Measurements from ENCODE around the gene PHOX2A. TPM values are rescaled to one million over a fixed set of nuclear protein-coding genes. Genes with fewer than 3 reads are reported as not detected.

PHOX2A gene
- total and polyA plus RNA-seq, 3 donors from 2014 or later = 1.3 to 2.0 (median 1.6) TPM

DNA sequence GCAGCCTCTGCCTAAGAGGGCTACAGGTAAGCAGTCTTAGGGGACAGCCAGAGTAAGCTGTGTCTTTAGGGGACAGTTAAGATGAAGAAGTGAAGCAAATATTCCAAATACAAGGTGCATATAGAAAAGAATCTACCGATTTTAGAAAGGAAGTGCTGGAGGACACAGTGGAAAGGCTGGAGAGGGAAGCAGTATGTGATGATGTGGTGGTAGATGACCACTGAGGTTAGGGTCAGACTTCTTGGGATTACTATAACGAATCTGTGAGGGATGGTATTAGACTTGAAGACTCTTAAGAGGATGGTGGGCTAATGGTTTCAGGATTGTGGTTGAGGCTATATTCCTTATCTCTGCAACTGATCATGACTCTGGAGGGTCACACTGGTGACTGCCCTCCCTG, 40.0 kb upstream of the PHOX2A start:
- Histone ChIP-seq H3K36me3 (ENCODE audit: low read depth, missing control alignments) (no peaks in the 10 kb centered on the region), H3K9me3 (no peaks in the 10 kb centered on the region), H3K27me3 (no peaks in the 10 kb centered on the region), H3K27ac (no peak overlapping the region), H3K4me3 (no peak overlapping the region), H3K4me1 (no peaks in the 10 kb centered on the region)
- WGBS, 2 donors = 72 to 83% methylated on average over 2 of the region's 2 CpGs
- DNase-seq = no peak
- TF ChIP-seq POLR2A (IDR thresholded peaks at IDR 0.05) = no peak
- TF ChIP-seq, protein P1, sequence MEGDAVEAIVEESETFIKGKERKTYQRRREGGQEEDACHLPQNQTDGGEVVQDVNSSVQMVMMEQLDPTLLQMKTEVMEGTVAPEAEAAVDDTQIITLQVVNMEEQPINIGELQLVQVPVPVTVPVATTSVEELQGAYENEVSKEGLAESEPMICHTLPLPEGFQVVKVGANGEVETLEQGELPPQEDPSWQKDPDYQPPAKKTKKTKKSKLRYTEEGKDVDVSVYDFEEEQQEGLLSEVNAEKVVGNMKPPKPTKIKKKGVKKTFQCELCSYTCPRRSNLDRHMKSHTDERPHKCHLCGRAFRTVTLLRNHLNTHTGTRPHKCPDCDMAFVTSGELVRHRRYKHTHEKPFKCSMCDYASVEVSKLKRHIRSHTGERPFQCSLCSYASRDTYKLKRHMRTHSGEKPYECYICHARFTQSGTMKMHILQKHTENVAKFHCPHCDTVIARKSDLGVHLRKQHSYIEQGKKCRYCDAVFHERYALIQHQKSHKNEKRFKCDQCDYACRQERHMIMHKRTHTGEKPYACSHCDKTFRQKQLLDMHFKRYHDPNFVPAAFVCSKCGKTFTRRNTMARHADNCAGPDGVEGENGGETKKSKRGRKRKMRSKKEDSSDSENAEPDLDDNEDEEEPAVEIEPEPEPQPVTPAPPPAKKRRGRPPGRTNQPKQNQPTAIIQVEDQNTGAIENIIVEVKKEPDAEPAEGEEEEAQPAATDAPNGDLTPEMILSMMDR (IDR thresholded peaks at IDR 0.05) = no peak
- intact Hi-C loops (cut with DNase I; ENCODE audit: low total_unique reads) = no loop called here

DNA sequence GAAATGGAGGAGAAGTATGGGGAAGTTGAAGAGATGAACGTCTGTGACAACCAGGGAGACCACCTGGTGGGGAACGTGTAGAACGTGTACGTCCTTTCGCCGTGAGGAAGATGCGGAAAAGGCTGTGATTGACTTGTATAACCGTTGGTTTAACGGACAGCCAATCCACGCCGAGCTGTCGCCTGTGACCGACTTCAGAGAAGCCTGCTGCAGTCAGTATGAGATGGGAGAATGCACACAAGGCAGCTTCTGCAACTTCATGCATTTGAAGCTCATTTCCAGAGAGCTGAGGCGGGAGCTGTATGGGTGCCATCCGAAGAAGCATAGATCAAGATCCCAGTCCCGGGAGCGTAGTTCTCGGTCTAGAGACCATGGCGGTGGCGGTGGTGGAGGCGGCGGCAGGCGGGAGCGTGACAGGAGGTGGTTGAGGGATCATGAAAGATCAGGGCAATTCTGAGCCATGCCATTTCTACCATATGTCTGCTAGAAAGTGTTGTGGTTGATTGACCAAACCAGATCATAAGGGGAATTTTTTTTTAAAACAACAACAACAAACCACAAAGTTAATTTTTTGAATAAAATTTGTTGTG, 36.8 kb upstream of the PHOX2A start:
- 80 to 86% methylated on average over 24 of the region's 24 CpGs for WGBS, 2 donors
- intact Hi-C loops (cut with DNase I; ENCODE audit: low total_unique reads) = no loop called here

DNA sequence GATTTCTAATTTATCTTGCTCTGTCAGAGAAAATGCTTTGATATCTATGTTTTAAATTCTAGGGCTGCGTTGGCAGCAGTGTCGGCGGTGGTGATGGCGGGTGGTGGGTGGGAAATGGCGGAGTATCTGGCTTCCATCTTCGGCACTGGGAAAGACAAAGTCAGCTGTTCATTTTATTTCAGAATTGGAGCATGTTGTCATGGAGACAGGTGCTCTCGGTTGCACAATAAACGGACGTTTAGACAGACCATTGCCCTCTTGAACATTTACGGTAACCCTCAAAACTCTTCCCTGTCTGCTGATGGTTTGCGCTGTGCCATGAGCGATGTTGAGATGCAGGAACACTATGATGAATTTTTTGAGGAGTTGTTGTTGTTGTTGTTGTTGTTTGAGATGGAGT, 36.1 kb upstream of the PHOX2A start:
- Histone ChIP-seq H3K36me3 (ENCODE audit: low read depth, missing control alignments) (no peaks in the 10 kb centered on the region), H3K4me1 (no peaks in the 10 kb centered on the region), H3K4me3 (peak overlapping the region in 1 of 2 donors; percentile 12), H3K9me3 (no peaks in the 10 kb centered on the region), H3K27ac (no peak overlapping the region), H3K27me3 (no peaks in the 10 kb centered on the region)
- DNase-seq = no peak
- intact Hi-C loops (cut with DNase I; ENCODE audit: low total_unique reads) = no loop called here
- 65 to 77% methylated on average over 12 of the region's 12 CpGs for WGBS, 2 donors
- no peak for TF ChIP-seq POLR2A (IDR thresholded peaks at IDR 0.05)
- TF ChIP-seq, protein P1 (IDR thresholded peaks at IDR 0.05) = no peak

More for the DNA sequence above, 36.8 kb upstream of the PHOX2A start:
- Histone ChIP-seq H3K27ac (no peak overlapping the region), H3K36me3 (ENCODE audit: low read depth, missing control alignments) (no peaks in the 10 kb centered on the region), H3K4me1 (no peaks in the 10 kb centered on the region), H3K9me3 (no peaks in the 10 kb centered on the region), H3K27me3 (no peaks in the 10 kb centered on the region), H3K4me3 (peak overlapping the region; percentile 12)
- peak; percentile 46 for DNase-seq
- TF ChIP-seq, protein P1 (IDR thresholded peaks at IDR 0.05) = no peak

DNA sequence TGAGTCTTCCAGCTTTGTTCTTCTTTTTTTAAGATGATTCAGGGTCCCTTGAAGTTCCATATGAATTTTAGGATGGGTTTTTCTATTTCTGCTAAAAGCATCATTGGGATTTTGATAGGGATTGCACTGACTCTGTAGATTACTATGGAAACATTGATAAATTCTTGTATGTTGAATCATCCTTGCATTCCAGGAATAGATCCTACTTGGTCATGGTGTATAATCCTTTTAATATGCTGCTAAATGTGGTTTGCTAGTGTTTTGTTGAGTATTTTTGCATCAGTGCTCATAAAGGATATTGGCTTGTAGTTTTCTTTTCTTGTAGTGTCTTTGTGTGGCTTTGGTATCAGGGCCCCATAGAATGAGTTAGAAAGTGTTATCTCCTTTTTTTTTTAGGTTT, 34.9 kb upstream of the PHOX2A start:
- no peak for TF ChIP-seq POLR2A (IDR thresholded peaks at IDR 0.05)
- H3K27me3 ChIP-seq = no peaks in the 10 kb centered on the region
- no peak overlapping the region for H3K27ac ChIP-seq
- DNase-seq = no peak
- no peaks in the 10 kb centered on the region for H3K4me1 ChIP-seq
- no peaks in the 10 kb centered on the region for H3K36me3 ChIP-seq (ENCODE audit: low read depth, missing control alignments)
- no peak overlapping the region for H3K4me3 ChIP-seq
- no peaks in the 10 kb centered on the region for H3K9me3 ChIP-seq
- intact Hi-C loops (cut with DNase I; ENCODE audit: low total_unique reads) = no loop called here

DNA sequence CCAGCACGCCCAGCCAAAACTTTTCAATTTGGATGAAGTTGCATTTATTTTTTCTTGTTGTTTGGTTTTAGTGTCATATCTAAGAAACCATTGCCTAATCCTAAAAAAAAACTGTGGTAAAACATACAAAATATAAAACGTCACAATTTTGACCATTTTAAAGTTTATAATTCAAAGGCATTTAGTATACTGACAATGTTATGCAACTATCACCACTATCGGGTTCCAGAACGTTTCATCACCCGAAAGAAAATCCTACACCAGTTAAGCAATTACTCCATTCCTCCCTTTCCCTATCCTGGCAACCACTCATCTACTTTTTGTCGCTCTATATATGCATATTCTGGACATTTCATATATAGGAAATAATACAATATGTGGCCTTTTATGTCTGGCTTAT, 30.5 kb upstream of the PHOX2A start:
- H3K9me3 ChIP-seq = no peaks in the 10 kb centered on the region
- no peaks in the 10 kb centered on the region for H3K4me1 ChIP-seq
- no peaks in the 10 kb centered on the region for H3K27me3 ChIP-seq
- H3K4me3 ChIP-seq = no peak overlapping the region
- WGBS, 2 donors = 89 to 91% methylated on average over 6 of the region's 6 CpGs
- no peaks in the 10 kb centered on the region for H3K36me3 ChIP-seq (ENCODE audit: low read depth, missing control alignments)
- intact Hi-C loops (cut with DNase I; ENCODE audit: low total_unique reads) = no loop called here
- TF ChIP-seq, protein P1 (IDR thresholded peaks at IDR 0.05) = no peak
- no peak for TF ChIP-seq POLR2A (IDR thresholded peaks at IDR 0.05)
- DNase-seq = no peak
- no peak overlapping the region for H3K27ac ChIP-seq
